ENCODE results near the gene AMY1C.
"Not testable (repeated sequence)": the region's sequence is repeated elsewhere in the genome, so short reads cannot be mapped to it uniquely, and the experiment has no call there.

Gene AMY1C

GRCh38 chr1:103749598-103749997, at the start of gene AMY1C:
Gene AMY1C, plus strand, starts transcription at chr1:103749898. Its CDS starts 572 bp downstream, at chr1:103750470.
- not testable (repeated sequence) for DNase-seq

- DNase-seq = not testable (repeated sequence)
These were observed 49.0 kb upstream of the AMY1C start for GRCh38 chr1:103700669-103701068.

GRCh38 chr1:103701256-103701655, 48.4 kb upstream of the AMY1C start:
- not testable (repeated sequence) for DNase-seq

- not testable (repeated sequence) for DNase-seq
These were observed 42.0 kb upstream of the AMY1C start for GRCh38 chr1:103707670-103708069.

GRCh38 chr1:103710381-103710780, 39.3 kb upstream of the AMY1C start:
- DNase-seq = not testable (repeated sequence)

- DNase-seq = not testable (repeated sequence)
These were observed 32.3 kb upstream of the AMY1C start for GRCh38 chr1:103717404-103717803.

- not testable (repeated sequence) for DNase-seq
These were observed 28.2 kb upstream of the AMY1C start for GRCh38 chr1:103721473-103721872.

GRCh38 chr1:103735334-103735733, 14.4 kb upstream of the AMY1C start:
- not testable (repeated sequence) for DNase-seq

- not testable (repeated sequence) for DNase-seq
These were observed 11.7 kb upstream of the AMY1C start for GRCh38 chr1:103738031-103738430.

- not testable (repeated sequence) for DNase-seq
These were observed 5.2 kb upstream of the AMY1C start for GRCh38 chr1:103744449-103744848.

GRCh38 chr1:103745040-103745439, 4.7 kb upstream of the AMY1C start:
- not testable (repeated sequence) for DNase-seq

GRCh38 chr1:103748273-103748672, 1.4 kb upstream of the AMY1C start:
- DNase-seq = not testable (repeated sequence)

GRCh38 chr1:103761896-103762295, 12.2 kb downstream of the AMY1C start:
- no peak for DNase-seq

GRCh38 chr1:103779932-103780331, 30.2 kb downstream of the AMY1C start:
- DNase-seq = no peak

- DNase-seq = no peak
These were observed 34.3 kb downstream of the AMY1C start for GRCh38 chr1:103783944-103784377.

GRCh38 chr1:103788377-103788776, 38.7 kb downstream of the AMY1C start:
- peak in 1 of 2 experiments; percentile 27 for DNase-seq

- DNase-seq = no peak
These were observed 40.5 kb downstream of the AMY1C start for GRCh38 chr1:103790172-103790571.

Data from NCI-H526 (cell line).